GM12878 (cell line): ENCODE data around the gene TM4SF18. TPM values are rescaled to one million over a fixed set of nuclear protein-coding genes. Genes with fewer than 3 reads are reported as not detected.

ENCODE experiments used
- ATAC-seq: fragments of 200-7000 bp; cut with Tn5 transposase; 3 replicates; pipeline ENCODE4 v1.9.1; 2020; ENCODE audit warnings: mild to moderate bottlenecking, moderate library complexity
- BruUV-seq: library from RNA; stranded (reverse); fragments of 400-500 nt; replicated peaks from 2 replicates; lab custom pipeline; 2021; lab: Mats Ljungman, UMichigan
- CTCF ChIA-PET: fragments of 300-600 bp; sonication (Branson Sonifier 250); formaldehyde crosslinking; extraction: SDS; loops from one replicate; lab custom pipeline; 2021; ENCODE audit warnings: inconsistent platforms; lab: Yijun Ruan, JAX
- POLR2A ChIA-PET: fragments of 350-600 bp; formaldehyde crosslinking; extraction: SDS; loops from one replicate; lab custom pipeline; 2021; ENCODE audit warnings: inconsistent platforms; lab: Charles Lee
- RAD21 ChIA-PET: fragments of 300-600 bp; sonication (Branson Sonifier 250); formaldehyde crosslinking; loops from one replicate; lab custom pipeline; 2023; ENCODE audit warnings: antibody characterized with exemption; ENCODE audit not compliant: unreplicated experiment; lab: Charles Lee
- SMC1A ChIA-PET: fragments of 300-600 bp; sonication (Branson Sonifier 250); formaldehyde crosslinking; loops from one replicate; lab custom pipeline; 2023; ENCODE audit not compliant: unreplicated experiment, uncharacterized antibody; lab: Charles Lee
- DNase-seq: peaks from one replicate; pipeline ENCODE4 v3.0.0-alpha.2; 2011; ENCODE audit warnings: low read depth, low spot score
- FAIRE-seq: peaks from 3 replicates; lab custom pipeline; 2011; peaks lifted over from hg19 to GRCh38; lab: Jason Lieb, UNC
- H2AFZ ChIP-seq: 2 replicates; pipeline ENCODE4 v1.6.0; 2011; ENCODE audit warnings: low read depth, low read length, control low read depth; ENCODE audit not compliant: control insufficient read depth
- H3K27ac ChIP-seq: 2 replicates; pipeline ENCODE4 v1.5.1; 2011; ENCODE audit warnings: control low read depth; ENCODE audit not compliant: control insufficient read depth, insufficient read depth
- H3K27me3 ChIP-seq, 2 experiments: replicated peaks in 1 of 2; 2 replicates each; pipeline versions ENCODE4 v1.6.0 to v1.6.1; 2011; ENCODE audit warnings: low read length in 1 of 2; ENCODE audit not compliant: control insufficient read depth in 2 of 2, insufficient read depth in 2 of 2
- H3K36me3 ChIP-seq, 2 experiments: 2 replicates each; pipeline ENCODE4 v1.5.1; 2011; ENCODE audit warnings: low read length in 1 of 2; ENCODE audit not compliant: control insufficient read depth in 2 of 2, insufficient read depth in 2 of 2
- H3K4me1 ChIP-seq: 2 replicates; pipeline ENCODE4 v1.6.1; 2011; ENCODE audit warnings: mild to moderate bottlenecking, low read length, moderate library complexity, mixed read lengths; ENCODE audit not compliant: control insufficient read depth, insufficient read depth
- H3K4me2 ChIP-seq: 2 replicates; pipeline ENCODE4 v1.6.0; 2011; ENCODE audit warnings: control low read depth; ENCODE audit not compliant: control insufficient read depth, insufficient read depth
- H3K4me3 ChIP-seq: fragments of 200-600 bp; sonication (generic); 2 replicates; pipeline ENCODE4 v1.5.1; 2016
- H3K79me2 ChIP-seq: 2 replicates; pipeline ENCODE4 v1.6.0; 2011; ENCODE audit warnings: low read length; ENCODE audit not compliant: control insufficient read depth, insufficient read depth
- H3K9ac ChIP-seq: 2 replicates; pipeline ENCODE4 v1.8.0; 2011; ENCODE audit warnings: low read length, control low read depth, mixed read lengths; ENCODE audit not compliant: control insufficient read depth, insufficient read depth
- H3K9me3 ChIP-seq: replicated peaks from 3 replicates; pipeline ENCODE4 v1.5.1; 2011; ENCODE audit warnings: mild to moderate bottlenecking, low read length; ENCODE audit not compliant: control insufficient read depth, insufficient read depth
- H4K20me1 ChIP-seq: 2 replicates; pipeline ENCODE4 v1.6.0; 2011; ENCODE audit not compliant: control insufficient read depth, insufficient read depth
- ASH2L ChIP-seq: fragments of 300-600, 200-600 bp; sonication (generic); IDR thresholded peaks from 2 replicates; pipeline ENCODE4 v1.6.1; 2017; ENCODE audit warnings: low read depth, mild to moderate bottlenecking, borderline replicate concordance
- BACH1 ChIP-seq: fragments of 450-650 bp; IDR thresholded peaks from 2 replicates; pipeline ENCODE4 v1.6.1; 2017; ENCODE audit warnings: mild to moderate bottlenecking, borderline replicate concordance
- HCFC1 ChIP-seq: fragments of 150-350 bp; IDR thresholded peaks from 2 replicates; pipeline ENCODE4 v1.6.1; 2014; ENCODE audit warnings: low read length
- JUNB ChIP-seq: IDR thresholded peaks from 2 replicates; pipeline ENCODE4 v1.6.1; 2016; ENCODE audit warnings: antibody characterized with exemption, mild to moderate bottlenecking
- MEF2A ChIP-seq: IDR thresholded peaks from 2 replicates; pipeline ENCODE4 v1.6.1; 2011; ENCODE audit warnings: low read depth, mild to moderate bottlenecking, low read length, moderate library complexity; ENCODE audit not compliant: insufficient read depth
- MYB ChIP-seq: fragments of 150-350 bp; IDR thresholded peaks from 2 replicates; pipeline ENCODE4 v1.6.1; 2014; ENCODE audit warnings: mild to moderate bottlenecking, low read depth, low read length, borderline replicate concordance
- NR2C1 ChIP-seq: fragments of 450-650 bp; IDR thresholded peaks from 2 replicates; pipeline ENCODE4 v1.6.1; 2017; ENCODE audit warnings: antibody characterized with exemption, mild to moderate bottlenecking, moderate library complexity
- NR2F1 ChIP-seq: fragments of 450-650 bp; conservative IDR thresholded peaks from 2 replicates; pipeline ENCODE4 v1.6.1; 2017; ENCODE audit warnings: mild to moderate bottlenecking
- POLR2A ChIP-seq: IDR thresholded peaks from 2 replicates; pipeline ENCODE4 v1.6.1; 2011; ENCODE audit warnings: low read depth, mild to moderate bottlenecking, low read length
- PRDM15 ChIP-seq: fragments of 450-650 bp; formaldehyde crosslinking; IDR thresholded peaks from 2 replicates; pipeline ENCODE4 v1.4.0; 2020; ENCODE audit warnings: mild to moderate bottlenecking, moderate library complexity
- RCOR1 ChIP-seq: conservative IDR thresholded peaks from 2 replicates; pipeline ENCODE4 v1.6.1; 2012; ENCODE audit warnings: low read depth, low read length, improper control_type of control experiment
- RELA ChIP-seq: fragments of 450-650 bp; IDR thresholded peaks from 2 replicates; pipeline ENCODE4 v1.8.0; 2014; ENCODE audit warnings: borderline replicate concordance; ENCODE audit not compliant: partially characterized antibody
- RELB ChIP-seq: fragments of 450-650 bp; IDR thresholded peaks from 2 replicates; pipeline ENCODE4 v1.6.1; 2017; ENCODE audit warnings: low read depth, mild to moderate bottlenecking, moderate library complexity
- SRF ChIP-seq, 2 experiments: IDR thresholded peaks; 2 replicates each; pipeline ENCODE4 v1.6.1; 2011; ENCODE audit warnings: low read depth in 2 of 2, low read length in 2 of 2, mild to moderate bottlenecking in 1 of 2, moderate library complexity in 1 of 2
- SUPT20H ChIP-seq: IDR thresholded peaks from 2 replicates; pipeline ENCODE4 v1.6.1; 2011; ENCODE audit warnings: low read depth, mild to moderate bottlenecking, low read length, moderate library complexity, borderline replicate concordance; ENCODE audit not compliant: control insufficient read depth
- SUZ12 ChIP-seq: fragments of 200-600 bp; sonication (generic); IDR thresholded peaks from one replicate; pipeline ENCODE4 v1.6.1; 2018; ENCODE audit warnings: antibody characterized with exemption, mild to moderate bottlenecking; ENCODE audit not compliant: unreplicated experiment
- YBX1 ChIP-seq: fragments of 450-650 bp; IDR thresholded peaks from 2 replicates; pipeline ENCODE4 v1.6.1; 2016; ENCODE audit warnings: antibody characterized with exemption
- ZNF207 ChIP-seq: fragments of 450-650 bp; IDR thresholded peaks from 2 replicates; pipeline ENCODE4 v1.6.1; 2014; ENCODE audit warnings: antibody characterized with exemption, mild to moderate bottlenecking, borderline replicate concordance
- ZNF274 ChIP-seq: IDR thresholded peaks from one replicate; pipeline ENCODE4 v1.8.0; 2011; ENCODE audit not compliant: insufficient read length, insufficient read depth
- whole genome bisulfite sequencing: methylation state at CpG from one replicate; pipeline ENCODE4 v1.1.6; 2016; ENCODE audit warnings: low lambda C conversion rate; ENCODE audit not compliant: insufficient replicate concordance, insufficient coverage; ENCODE audit errors: missing lambda C conversion rate; 5-methylcytosine and 5-hydroxymethylcytosine counted together
- in situ Hi-C: fragments of 300-500 bp; cut with MboI; formaldehyde crosslinking; loops from 9 replicates; pipeline ENCODE4 v1.14.3; 2018; ENCODE audit warnings: mixed read lengths
- intact Hi-C: fragments of 100-400 bp; cut with micrococcal nuclease; formaldehyde crosslinking; loops from one replicate; pipeline ENCODE4 v1.14.2; 2022; ENCODE audit not compliant: unreplicated experiment
- polyA plus RNA-seq, 11 experiments: library from polyadenylated mRNA; depleted of rRNA in 4 of 11; unstranded in 6 of 11; stranded (reverse) in 5 of 11; fragments of >200 nt; fragmentation: Nextera tagmentation in 4 of 11; fragmentation: Illumina TruSeq in 1 of 11; extraction: Ambion mirVana in 4 of 11; extraction: Trizol in 1 of 11; gene quantifications; 1 replicate in 1 of 11; 2 replicates in 10 of 11; pipeline versions ENCODE4 v1.2.1 to v1.2.3, GENCODE V29; 2011 to 2016; ENCODE audit warnings: inconsistent platforms in 2 of 11, missing spikeins in 2 of 11, low read depth in 1 of 11
- total RNA-seq, 4 experiments: library from RNA; depleted of rRNA in 3 of 4; stranded (reverse); fragments of >200 nt in 3 of 4; fragmentation: Illumina TruSeq in 1 of 4; extraction: Trizol in 1 of 4; gene quantifications; 2 replicates each; pipeline versions ENCODE4 v1.2.1 to v1.2.3, GENCODE V29; 2013 to 2021

Gene TM4SF18
- total and polyA plus RNA-seq, 10 of the 15 experiments (the other 5 are each of a cell fraction or from before 2014, with no cell fraction given), result 0.01 TPM; not detected in 9

GRCh38 chr3:149356630-149357029, 23.2 kb upstream of the TM4SF18 start:
- DNase-seq (no peak), ATAC-seq (no peak)
- RAD21 ChIA-PET, result no interaction called here
- WGBS, result 66% methylated on average over 4 of the region's 4 CpGs
- Histone ChIP-seq H3K27me3 (no peaks in the 10 kb centered on the region), H3K4me1 (no peaks in the 10 kb centered on the region), H3K4me3 (no peak overlapping the region), H3K79me2 (no peaks in the 10 kb centered on the region), H4K20me1 (no peaks in the 10 kb centered on the region), H3K9me3 (no peaks in the 10 kb centered on the region)
- in situ Hi-C loops (no loop called here), intact Hi-C loops (loop anchor here (1.0 kb wide), 1 partner anchor 23 kb away; no protein-coding TSS in a partner anchor)
- POLR2A ChIA-PET, result interaction anchor here (0.6 kb wide), 1 partner anchor 1925 kb away, joined by 8 read pairs; no protein-coding TSS in a partner anchor
- CTCF ChIA-PET, result interaction anchor here (1.1 to 1.9 kb wide), 3 partner anchors 16 to 131 kb away, joined by 4 to 12 read pairs (median 4); no protein-coding TSS in a partner anchor
- TF ChIP-seq SUZ12 (no peak), YBX1 (no peak), HCFC1 (no peak), MYB (no peak), ZNF274 (no peak), JUNB (no peak), ASH2L (no peak), RELA (no peak), ZNF207 (no peak), RCOR1 (no peak), SUPT20H (no peak), MEF2A (no peak), POLR2A (no peak), BACH1 (no peak), NR2C1 (no peak), SRF (IDR thresholded peaks at IDR 0.05; ENCODE audit: low read depth in 2 of 2, low read length in 2 of 2) (no peak), NR2F1 (no peak), PRDM15 (CRISPR knock-in tag) (no peak), RELB (no peak)
- TF ChIP-seq, all 136 proteins: peak for 0
- Histone ChIP-seq H3K4me2 (no peak overlapping the region), H3K27ac (no peak overlapping the region), H3K36me3 (no peaks in the 10 kb centered on the region), H2AFZ (no peak overlapping the region), H3K9ac (no peak overlapping the region)
- no peak for FAIRE-seq
- SMC1A ChIA-PET, result interaction anchor here (1.9 kb wide), 1 partner anchor 13 kb away, joined by 4 read pairs; no protein-coding TSS in a partner anchor
- BruUV-seq, result no TSS peak
